Measurements from ENCODE around the gene OR10A3. TPM values are rescaled to one million over a fixed set of nuclear protein-coding genes. Genes with fewer than 3 reads are reported as not detected.
A peak's percentile ranks its signal among the peaks of the same experiment; 100 is the strongest.
"Not testable (repeated sequence)": the region's sequence is repeated elsewhere in the genome, so short reads cannot be mapped to it uniquely, and the experiment has no call there.

OR10A3 gene
- total RNA-seq = not detected

- Mint-ChIP-seq H3K36me3 (peaks cover 12% of the 10 kb centered on the region), H3K27me3 (peaks cover 3 to 12% of the 10 kb centered on the region in 2 donors), H3K9me3 (peaks cover 3% of the 10 kb centered on the region), H3K4me3 (no peak within 1 kb of the TSS), H3K27ac (no peak within 1 kb of the TSS), H3K4me1 (ENCODE audit: low read depth in 2 of 2) (no peaks in the 10 kb centered on the region)
- no peak for DNase-seq (ENCODE audit: low spot score)
- ATAC-seq = no peak
These were observed at the start of gene OR10A3 for GRCh38 chr11:7941608-7942007. Gene OR10A3, minus strand, starts transcription at chr11:7941708. Its CDS starts 2,188 bp downstream, at chr11:7939520.

GRCh38 chr11:7987560-7987883, 46.0 kb upstream of the OR10A3 start:
- peak overlapping the region; percentile 99 for H3K4me3 Mint-ChIP-seq
- not testable (repeated sequence) for H3K27me3 Mint-ChIP-seq; DNase-seq (ENCODE audit: low spot score); H3K9me3 Mint-ChIP-seq
- ATAC-seq = peak in 1 of 2 donors; percentile 34
- H3K36me3 Mint-ChIP-seq = peaks cover 32% of the 10 kb centered on the region
- peaks cover 26 to 48% of the 10 kb centered on the region in 2 donors for H3K4me1 Mint-ChIP-seq (ENCODE audit: low read depth in 2 of 2)
- H3K27ac Mint-ChIP-seq = peak overlapping the region; percentile 94 to 98

GRCh38 chr11:7986768-7987559, 45.5 kb upstream of the OR10A3 start, which contains the start of gene EIF3F:
Gene EIF3F, plus strand, starts transcription at chr11:7987337. Its CDS starts 16 bp downstream, at chr11:7987353.
- Mint-ChIP-seq H3K36me3 (peaks cover 32% of the 10 kb centered on the region), H3K4me3 (peak within 1 kb of the TSS; percentile 99), H3K27ac (peak within 1 kb of the TSS; percentile 94 to 98), H3K4me1 (ENCODE audit: low read depth in 2 of 2) (peaks cover 26 to 48% of the 10 kb centered on the region in 2 donors), H3K27me3 (no peaks in the 10 kb centered on the region), H3K9me3 (no peaks in the 10 kb centered on the region)
- peak; percentile 95 for DNase-seq (ENCODE audit: low spot score)
- peak; percentile 98 to 99 for ATAC-seq

- no peak for DNase-seq (ENCODE audit: low spot score)
- Mint-ChIP-seq H3K27me3 (no peaks in the 10 kb centered on the region), H3K4me3 (no peak overlapping the region), H3K9me3 (no peaks in the 10 kb centered on the region), H3K4me1 (ENCODE audit: low read depth in 2 of 2) (peaks cover 14 to 26% of the 10 kb centered on the region in 2 donors), H3K27ac (no peak overlapping the region), H3K36me3 (peaks cover 13% of the 10 kb centered on the region)
- no peak for ATAC-seq
These were observed 42.5 kb upstream of the OR10A3 start for GRCh38 chr11:7983832-7984590.

GRCh38 chr11:7982582-7983119, 41.1 kb upstream of the OR10A3 start:
- Mint-ChIP-seq H3K27ac (no peak overlapping the region), H3K27me3 (no peaks in the 10 kb centered on the region), H3K4me3 (no peak overlapping the region), H3K36me3 (peaks cover 3% of the 10 kb centered on the region), H3K4me1 (ENCODE audit: low read depth in 2 of 2) (peaks cover 8 to 14% of the 10 kb centered on the region in 2 donors), H3K9me3 (no peaks in the 10 kb centered on the region)
- ATAC-seq (no peak), DNase-seq (ENCODE audit: low spot score) (no peak)

GRCh38 chr11:7981619-7982157, 40.2 kb upstream of the OR10A3 start:
- Mint-ChIP-seq H3K27me3 (no peaks in the 10 kb centered on the region), H3K36me3 (no peaks in the 10 kb centered on the region), H3K4me3 (no peak overlapping the region), H3K9me3 (no peaks in the 10 kb centered on the region), H3K27ac (no peak overlapping the region), H3K4me1 (ENCODE audit: low read depth in 2 of 2) (peaks cover 4 to 9% of the 10 kb centered on the region in 2 donors)
- DNase-seq (ENCODE audit: low spot score) = no peak
- ATAC-seq = no peak

GRCh38 chr11:7977232-7977917, 35.9 kb upstream of the OR10A3 start:
- no peaks in the 10 kb centered on the region for H3K9me3 Mint-ChIP-seq
- H3K27me3 Mint-ChIP-seq = peaks cover 6% of the 10 kb centered on the region in 2 donors
- no peaks in the 10 kb centered on the region for H3K36me3 Mint-ChIP-seq
- ATAC-seq = no peak
- H3K27ac Mint-ChIP-seq = no peak overlapping the region
- H3K4me3 Mint-ChIP-seq = no peak overlapping the region
- no peaks in the 10 kb centered on the region for H3K4me1 Mint-ChIP-seq (ENCODE audit: low read depth in 2 of 2)
- no peak for DNase-seq (ENCODE audit: low spot score)

- no peaks in the 10 kb centered on the region for H3K36me3 Mint-ChIP-seq
- no peak for ATAC-seq
- H3K4me1 Mint-ChIP-seq (ENCODE audit: low read depth in 2 of 2) = no peaks in the 10 kb centered on the region
- H3K27ac Mint-ChIP-seq = no peak overlapping the region
- DNase-seq (ENCODE audit: low spot score) = no peak
- no peaks in the 10 kb centered on the region for H3K9me3 Mint-ChIP-seq
- no peak overlapping the region for H3K4me3 Mint-ChIP-seq
- peaks cover 8 to 14% of the 10 kb centered on the region in 2 donors for H3K27me3 Mint-ChIP-seq
These were observed 33.2 kb upstream of the OR10A3 start for GRCh38 chr11:7974668-7975067.

- no peak for ATAC-seq
- no peak overlapping the region for H3K4me3 Mint-ChIP-seq
- H3K27me3 Mint-ChIP-seq = peaks cover 17 to 26% of the 10 kb centered on the region in 2 donors
- no peaks in the 10 kb centered on the region for H3K4me1 Mint-ChIP-seq (ENCODE audit: low read depth in 2 of 2)
- H3K9me3 Mint-ChIP-seq = no peaks in the 10 kb centered on the region
- H3K27ac Mint-ChIP-seq = no peak overlapping the region
- no peak for DNase-seq (ENCODE audit: low spot score)
- H3K36me3 Mint-ChIP-seq = no peaks in the 10 kb centered on the region
These were observed 31.5 kb upstream of the OR10A3 start for GRCh38 chr11:7973011-7973410.

GRCh38 chr11:7971846-7972245, 30.3 kb upstream of the OR10A3 start:
- H3K9me3 Mint-ChIP-seq = no peaks in the 10 kb centered on the region
- peaks cover 24 to 36% of the 10 kb centered on the region in 2 donors for H3K27me3 Mint-ChIP-seq
- H3K4me1 Mint-ChIP-seq (ENCODE audit: low read depth in 2 of 2) = no peaks in the 10 kb centered on the region
- no peak for ATAC-seq
- no peak for DNase-seq (ENCODE audit: low spot score)
- H3K36me3 Mint-ChIP-seq = no peaks in the 10 kb centered on the region
- no peak overlapping the region for H3K4me3 Mint-ChIP-seq
- H3K27ac Mint-ChIP-seq = no peak overlapping the region

GRCh38 chr11:7969756-7970646, 28.5 kb upstream of the OR10A3 start:
- H3K4me3 Mint-ChIP-seq = no peak overlapping the region
- H3K9me3 Mint-ChIP-seq = no peaks in the 10 kb centered on the region
- H3K36me3 Mint-ChIP-seq = no peaks in the 10 kb centered on the region
- no peak overlapping the region for H3K27ac Mint-ChIP-seq
- no peak for DNase-seq (ENCODE audit: low spot score)
- peak in 1 of 2 donors; percentile 45 for ATAC-seq
- H3K4me1 Mint-ChIP-seq (ENCODE audit: low read depth in 2 of 2) = no peaks in the 10 kb centered on the region
- H3K27me3 Mint-ChIP-seq = peaks cover 24 to 44% of the 10 kb centered on the region in 2 donors

GRCh38 chr11:7968686-7969085, 27.2 kb upstream of the OR10A3 start:
- Mint-ChIP-seq H3K4me3 (no peak overlapping the region), H3K27me3 (peaks cover 27 to 48% of the 10 kb centered on the region in 2 donors), H3K36me3 (no peaks in the 10 kb centered on the region), H3K9me3 (no peaks in the 10 kb centered on the region), H3K4me1 (ENCODE audit: low read depth in 2 of 2) (no peaks in the 10 kb centered on the region), H3K27ac (no peak overlapping the region)
- ATAC-seq = no peak
- DNase-seq (ENCODE audit: low spot score) = no peak
